ENCODE measurements around the gene BRS3. TPM values are rescaled to one million over a fixed set of nuclear protein-coding genes. Genes with fewer than 3 reads are reported as not detected.

The BRS3 gene
- total RNA-seq, 1 donor = not detected

- no peaks in the 10 kb centered on the region for H3K36me3 ChIP-seq (ENCODE audit: insufficient read depth, low read length)
- H4K20me1 ChIP-seq (ENCODE audit: insufficient read depth, low read length) = no peaks in the 10 kb centered on the region
- no peak overlapping the region for H3K27ac ChIP-seq (ENCODE audit: low read depth, low read length)
- no peak overlapping the region for H3K4me2 ChIP-seq (ENCODE audit: insufficient read depth, low read length)
- H2AFZ ChIP-seq (ENCODE audit: low read length) = no peak overlapping the region
- no peaks in the 10 kb centered on the region for H3K79me2 ChIP-seq (ENCODE audit: insufficient read depth, low read length)
- H3K9me3 ChIP-seq (ENCODE audit: low read depth, low read length) = no peaks in the 10 kb centered on the region
- no peak for TF ChIP-seq CTCF (IDR thresholded peaks at IDR 0.05; ENCODE audit: extremely low read depth, low read depth, low read length)
- no peak overlapping the region for H3K4me3 ChIP-seq (ENCODE audit: insufficient read depth, low read length)
- H3K27me3 ChIP-seq (ENCODE audit: insufficient read depth, low read length) = peaks cover 15% of the 10 kb centered on the region
- no peaks in the 10 kb centered on the region for H3K4me1 ChIP-seq (ENCODE audit: insufficient read depth, low read length)
- no peak for DNase-seq (ENCODE audit: insufficient read length, low spot score, missing footprints)
Observed at GRCh38 chrX:136488706-136489105, 959 bp downstream of the BRS3 start.

- TF ChIP-seq CTCF (IDR thresholded peaks at IDR 0.05; ENCODE audit: extremely low read depth, low read depth, low read length) = no peak
- no peak overlapping the region for H3K4me2 ChIP-seq (ENCODE audit: insufficient read depth, low read length)
- H3K27ac ChIP-seq (ENCODE audit: low read depth, low read length) = no peak overlapping the region
- no peak overlapping the region for H3K4me3 ChIP-seq (ENCODE audit: insufficient read depth, low read length)
- peaks cover 13% of the 10 kb centered on the region for H3K27me3 ChIP-seq (ENCODE audit: insufficient read depth, low read length)
- H3K9me3 ChIP-seq (ENCODE audit: low read depth, low read length) = no peaks in the 10 kb centered on the region
- H3K4me1 ChIP-seq (ENCODE audit: insufficient read depth, low read length) = no peaks in the 10 kb centered on the region
- DNase-seq (ENCODE audit: insufficient read length, low spot score, missing footprints) = no peak
- no peaks in the 10 kb centered on the region for H3K79me2 ChIP-seq (ENCODE audit: insufficient read depth, low read length)
- no peak overlapping the region for H2AFZ ChIP-seq (ENCODE audit: low read length)
- H4K20me1 ChIP-seq (ENCODE audit: insufficient read depth, low read length) = no peaks in the 10 kb centered on the region
- no peaks in the 10 kb centered on the region for H3K36me3 ChIP-seq (ENCODE audit: insufficient read depth, low read length)
Observed at GRCh38 chrX:136491832-136492231, 4.1 kb downstream of the BRS3 start.

GRCh38 chrX:136493011-136493410 lies 5.3 kb downstream of the BRS3 start:
- no peak for DNase-seq (ENCODE audit: insufficient read length, low spot score, missing footprints)
- no peak overlapping the region for H3K27ac ChIP-seq (ENCODE audit: low read depth, low read length)
- no peak overlapping the region for H3K4me3 ChIP-seq (ENCODE audit: insufficient read depth, low read length)
- no peaks in the 10 kb centered on the region for H3K9me3 ChIP-seq (ENCODE audit: low read depth, low read length)
- no peaks in the 10 kb centered on the region for H3K36me3 ChIP-seq (ENCODE audit: insufficient read depth, low read length)
- no peaks in the 10 kb centered on the region for H3K4me1 ChIP-seq (ENCODE audit: insufficient read depth, low read length)
- TF ChIP-seq CTCF (IDR thresholded peaks at IDR 0.05; ENCODE audit: extremely low read depth, low read depth, low read length) = no peak
- peaks cover 13% of the 10 kb centered on the region for H3K27me3 ChIP-seq (ENCODE audit: insufficient read depth, low read length)
- peaks cover under 1% of the 10 kb centered on the region for H4K20me1 ChIP-seq (ENCODE audit: insufficient read depth, low read length)
- peaks cover 5% of the 10 kb centered on the region for H3K79me2 ChIP-seq (ENCODE audit: insufficient read depth, low read length)
- no peak overlapping the region for H3K4me2 ChIP-seq (ENCODE audit: insufficient read depth, low read length)
- H2AFZ ChIP-seq (ENCODE audit: low read length) = no peak overlapping the region

GRCh38 chrX:136495043-136495442 lies 7.3 kb downstream of the BRS3 start:
- DNase-seq (ENCODE audit: insufficient read length, low spot score, missing footprints) = no peak
- Histone ChIP-seq H3K27me3 (ENCODE audit: insufficient read depth, low read length) (peaks cover 9% of the 10 kb centered on the region), H2AFZ (ENCODE audit: low read length) (no peak overlapping the region), H3K36me3 (ENCODE audit: insufficient read depth, low read length) (no peaks in the 10 kb centered on the region), H3K27ac (ENCODE audit: low read depth, low read length) (no peak overlapping the region), H4K20me1 (ENCODE audit: insufficient read depth, low read length) (peaks cover 6% of the 10 kb centered on the region), H3K4me2 (ENCODE audit: insufficient read depth, low read length) (no peak overlapping the region), H3K4me3 (ENCODE audit: insufficient read depth, low read length) (no peak overlapping the region), H3K9me3 (ENCODE audit: low read depth, low read length) (no peaks in the 10 kb centered on the region), H3K4me1 (ENCODE audit: insufficient read depth, low read length) (peaks cover 5% of the 10 kb centered on the region), H3K79me2 (ENCODE audit: insufficient read depth, low read length) (peaks cover 21% of the 10 kb centered on the region)
- no peak for TF ChIP-seq CTCF (IDR thresholded peaks at IDR 0.05; ENCODE audit: extremely low read depth, low read depth, low read length)
